Liver (tissue), 3 donors: ENCODE data around the gene CSF2RB.

Experiments used
- EGR1 ChIP-seq, 2 donors: IDR thresholded peaks; 2 replicates each; pipeline ENCODE4 v1.6.1; 2016 to 2018; ENCODE audit warnings: antibody characterized with exemption in 2 of 2, low read depth in 2 of 2
- HNF4G ChIP-seq: IDR thresholded peaks from 2 replicates; pipeline ENCODE4 v1.6.1; 2016; ENCODE audit warnings: antibody characterized with exemption
- RAD21 ChIP-seq, 2 donors: IDR thresholded peaks; 2 replicates each; pipeline ENCODE4 v1.6.1; 2016; ENCODE audit warnings: antibody characterized with exemption in 2 of 2, mild to moderate bottlenecking in 2 of 2
- TAF1 ChIP-seq: conservative IDR thresholded peaks from 2 replicates; pipeline ENCODE4 v1.6.1; 2016; ENCODE audit warnings: antibody characterized with exemption, mild to moderate bottlenecking
- YY1 ChIP-seq: IDR thresholded peaks from 2 replicates; pipeline ENCODE4 v1.6.1; 2016; ENCODE audit warnings: antibody characterized with exemption, mild to moderate bottlenecking
- TF ChIP-seq, protein P1 (sequence below): fragments of 150-350 bp; IDR thresholded peaks from 2 replicates; pipeline ENCODE4 v1.5.1; 2017; ENCODE audit warnings: improper control_type of control experiment, low read depth, low read length; ENCODE audit not compliant: missing input control
- TF ChIP-seq, protein P2 (sequence below): IDR thresholded peaks from 2 replicates; pipeline ENCODE4 v1.6.1; 2016; ENCODE audit warnings: antibody characterized with exemption
- TF ChIP-seq, protein P3 (sequence below): IDR thresholded peaks from 2 replicates; pipeline ENCODE4 v1.6.1; 2016; ENCODE audit warnings: antibody characterized with exemption, mild to moderate bottlenecking
- donor health status: healthy.
- donor health status: healthy.

DNA sequence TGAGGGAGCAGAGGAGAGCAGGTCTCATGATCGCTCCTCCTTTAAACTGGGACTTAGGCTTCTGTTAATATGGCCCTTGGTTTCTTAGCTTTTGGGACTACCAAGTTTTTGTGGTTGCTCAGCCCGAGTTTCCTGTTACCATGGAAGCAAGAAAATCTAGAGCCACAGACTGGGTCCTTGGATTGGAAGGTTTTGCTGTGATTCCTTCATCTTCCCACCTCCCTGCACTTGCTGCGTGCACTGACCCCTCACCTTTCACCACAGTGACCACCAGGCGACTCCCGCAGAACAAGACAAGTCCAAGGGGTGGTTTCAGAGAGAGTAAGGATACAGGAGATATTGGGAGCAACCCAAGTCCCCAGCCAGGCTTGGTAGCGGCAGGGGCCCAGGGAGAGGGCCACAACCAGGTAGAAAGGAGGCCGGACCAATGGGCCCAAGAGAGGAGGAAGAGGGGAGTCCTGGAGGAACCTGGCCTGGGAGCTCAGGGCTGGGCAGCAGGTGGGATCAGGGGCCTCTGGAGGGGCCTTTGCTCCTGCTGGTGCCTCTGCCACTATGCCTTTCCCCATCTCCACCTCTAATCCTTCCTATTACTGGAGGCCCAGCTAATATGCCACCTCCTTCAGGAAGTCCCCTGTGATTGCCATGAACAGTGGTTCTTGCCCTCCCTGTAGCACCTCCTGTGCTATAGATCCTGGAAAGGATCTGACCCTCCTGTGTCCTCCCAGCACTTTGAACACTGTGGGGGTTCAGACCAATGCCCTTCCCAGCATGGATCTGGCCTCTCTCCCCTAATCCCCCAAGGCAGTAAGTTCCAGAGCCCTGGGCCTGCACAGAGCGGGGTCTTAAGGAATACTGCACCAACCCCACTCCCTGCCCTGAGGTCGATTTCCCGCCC lies 21.2 kb downstream of the CSF2RB start:
- TF ChIP-seq, protein P1, sequence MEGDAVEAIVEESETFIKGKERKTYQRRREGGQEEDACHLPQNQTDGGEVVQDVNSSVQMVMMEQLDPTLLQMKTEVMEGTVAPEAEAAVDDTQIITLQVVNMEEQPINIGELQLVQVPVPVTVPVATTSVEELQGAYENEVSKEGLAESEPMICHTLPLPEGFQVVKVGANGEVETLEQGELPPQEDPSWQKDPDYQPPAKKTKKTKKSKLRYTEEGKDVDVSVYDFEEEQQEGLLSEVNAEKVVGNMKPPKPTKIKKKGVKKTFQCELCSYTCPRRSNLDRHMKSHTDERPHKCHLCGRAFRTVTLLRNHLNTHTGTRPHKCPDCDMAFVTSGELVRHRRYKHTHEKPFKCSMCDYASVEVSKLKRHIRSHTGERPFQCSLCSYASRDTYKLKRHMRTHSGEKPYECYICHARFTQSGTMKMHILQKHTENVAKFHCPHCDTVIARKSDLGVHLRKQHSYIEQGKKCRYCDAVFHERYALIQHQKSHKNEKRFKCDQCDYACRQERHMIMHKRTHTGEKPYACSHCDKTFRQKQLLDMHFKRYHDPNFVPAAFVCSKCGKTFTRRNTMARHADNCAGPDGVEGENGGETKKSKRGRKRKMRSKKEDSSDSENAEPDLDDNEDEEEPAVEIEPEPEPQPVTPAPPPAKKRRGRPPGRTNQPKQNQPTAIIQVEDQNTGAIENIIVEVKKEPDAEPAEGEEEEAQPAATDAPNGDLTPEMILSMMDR, result no peak
- no peak for TF ChIP-seq EGR1 (IDR thresholded peaks at IDR 0.05; ENCODE audit: low read depth in 2 of 2)
- TF ChIP-seq, protein P2, sequence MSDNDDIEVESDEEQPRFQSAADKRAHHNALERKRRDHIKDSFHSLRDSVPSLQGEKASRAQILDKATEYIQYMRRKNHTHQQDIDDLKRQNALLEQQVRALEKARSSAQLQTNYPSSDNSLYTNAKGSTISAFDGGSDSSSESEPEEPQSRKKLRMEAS, result no peak
- no peak for TF ChIP-seq TAF1
- TF ChIP-seq YY1, result no peak
- TF ChIP-seq HNF4G, result no peak
- TF ChIP-seq RAD21 (IDR thresholded peaks at IDR 0.05), result no peak
- TF ChIP-seq, protein P3, sequence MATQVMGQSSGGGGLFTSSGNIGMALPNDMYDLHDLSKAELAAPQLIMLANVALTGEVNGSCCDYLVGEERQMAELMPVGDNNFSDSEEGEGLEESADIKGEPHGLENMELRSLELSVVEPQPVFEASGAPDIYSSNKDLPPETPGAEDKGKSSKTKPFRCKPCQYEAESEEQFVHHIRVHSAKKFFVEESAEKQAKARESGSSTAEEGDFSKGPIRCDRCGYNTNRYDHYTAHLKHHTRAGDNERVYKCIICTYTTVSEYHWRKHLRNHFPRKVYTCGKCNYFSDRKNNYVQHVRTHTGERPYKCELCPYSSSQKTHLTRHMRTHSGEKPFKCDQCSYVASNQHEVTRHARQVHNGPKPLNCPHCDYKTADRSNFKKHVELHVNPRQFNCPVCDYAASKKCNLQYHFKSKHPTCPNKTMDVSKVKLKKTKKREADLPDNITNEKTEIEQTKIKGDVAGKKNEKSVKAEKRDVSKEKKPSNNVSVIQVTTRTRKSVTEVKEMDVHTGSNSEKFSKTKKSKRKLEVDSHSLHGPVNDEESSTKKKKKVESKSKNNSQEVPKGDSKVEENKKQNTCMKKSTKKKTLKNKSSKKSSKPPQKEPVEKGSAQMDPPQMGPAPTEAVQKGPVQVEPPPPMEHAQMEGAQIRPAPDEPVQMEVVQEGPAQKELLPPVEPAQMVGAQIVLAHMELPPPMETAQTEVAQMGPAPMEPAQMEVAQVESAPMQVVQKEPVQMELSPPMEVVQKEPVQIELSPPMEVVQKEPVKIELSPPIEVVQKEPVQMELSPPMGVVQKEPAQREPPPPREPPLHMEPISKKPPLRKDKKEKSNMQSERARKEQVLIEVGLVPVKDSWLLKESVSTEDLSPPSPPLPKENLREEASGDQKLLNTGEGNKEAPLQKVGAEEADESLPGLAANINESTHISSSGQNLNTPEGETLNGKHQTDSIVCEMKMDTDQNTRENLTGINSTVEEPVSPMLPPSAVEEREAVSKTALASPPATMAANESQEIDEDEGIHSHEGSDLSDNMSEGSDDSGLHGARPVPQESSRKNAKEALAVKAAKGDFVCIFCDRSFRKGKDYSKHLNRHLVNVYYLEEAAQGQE, result no peak
